ENCODE measurements around the gene APBA2.

The APBA2 gene

GRCh38 chr15:29106551-29107290, 220.9 kb downstream of the APBA2 start:
- Histone ChIP-seq H3K36me3 (ENCODE audit: control insufficient read depth in 1 of 2, insufficient read depth in 2 of 2, low read depth in 1 of 2, low read length in 2 of 2) (peaks cover 0 to 10% of the 10 kb centered on the region in 2 experiments), H3K23ac (ENCODE audit: low read length in 2 of 2) (no peak overlapping the region), H2AK5ac (ENCODE audit: low read length, severe bottlenecking) (no peak overlapping the region), H3K4me2 (ENCODE audit: low read length, poor library complexity, severe bottlenecking) (no peak overlapping the region), H3K4me3 (ENCODE audit: insufficient read depth in 1 of 2, low read depth in 1 of 2, low read length in 2 of 2) (no peak overlapping the region), H3K9me3 (ENCODE audit: control insufficient read depth, low read length) (no peaks in the 10 kb centered on the region), H2BK120ac (ENCODE audit: low read depth, low read length) (no peak overlapping the region), H4K8ac (ENCODE audit: low read length) (no peak overlapping the region), H3K9ac (ENCODE audit: low read length) (no peak overlapping the region), H2AFZ (ENCODE audit: low read depth, low read length) (no peak overlapping the region), H3K4me1 (ENCODE audit: control insufficient read depth, insufficient read depth, low read depth, low read length) (peaks cover 16% of the 10 kb centered on the region), H3K4ac (ENCODE audit: low read depth in 1 of 2, low read length in 2 of 2) (no peak overlapping the region), H3K14ac (ENCODE audit: low read length in 2 of 2) (no peak overlapping the region), H3K79me1 (replicated peaks; ENCODE audit: low read length, poor library complexity, severe bottlenecking) (no peaks in the 10 kb centered on the region), H2BK15ac (ENCODE audit: low read depth, poor library complexity, severe bottlenecking) (no peak overlapping the region), H3K27me3 (ENCODE audit: control insufficient read depth in 1 of 2, insufficient read depth in 1 of 2, low read length in 2 of 2) (peaks cover 0 to 9% of the 10 kb centered on the region in 2 experiments), H3K27ac (ENCODE audit: low read length, poor library complexity, severe bottlenecking) (no peak overlapping the region), H3K18ac (ENCODE audit: low read depth in 1 of 2, low read length in 2 of 2) (no peak overlapping the region), H2BK12ac (ENCODE audit: low read length in 2 of 2) (no peak overlapping the region), H4K91ac (ENCODE audit: low read length) (no peak overlapping the region), H2BK5ac (ENCODE audit: low read depth, low read length, poor library complexity, severe bottlenecking) (no peak overlapping the region)
- 96% methylated on average over 21 of the region's 21 CpGs for WGBS
- no peak for DNase-seq

GRCh38 chr15:29107291-29107890, 221.6 kb downstream of the APBA2 start:
- Histone ChIP-seq H4K8ac (ENCODE audit: low read length) (no peak overlapping the region), H2AK5ac (ENCODE audit: low read length, severe bottlenecking) (no peak overlapping the region), H2BK15ac (ENCODE audit: low read depth, poor library complexity, severe bottlenecking) (no peak overlapping the region), H2BK12ac (ENCODE audit: low read length in 2 of 2) (no peak overlapping the region), H3K79me1 (replicated peaks; ENCODE audit: low read length, poor library complexity, severe bottlenecking) (no peaks in the 10 kb centered on the region), H3K18ac (ENCODE audit: low read depth in 1 of 2, low read length in 2 of 2) (no peak overlapping the region), H3K4me1 (ENCODE audit: control insufficient read depth, insufficient read depth, low read depth, low read length) (peaks cover 16% of the 10 kb centered on the region), H4K91ac (ENCODE audit: low read length) (no peak overlapping the region), H3K27me3 (ENCODE audit: control insufficient read depth in 1 of 2, insufficient read depth in 1 of 2, low read length in 2 of 2) (peaks cover 0 to 9% of the 10 kb centered on the region in 2 experiments), H3K4ac (ENCODE audit: low read depth in 1 of 2, low read length in 2 of 2) (no peak overlapping the region), H3K23ac (ENCODE audit: low read length in 2 of 2) (no peak overlapping the region), H3K9me3 (ENCODE audit: control insufficient read depth, low read length) (no peaks in the 10 kb centered on the region), H3K4me3 (ENCODE audit: insufficient read depth in 1 of 2, low read depth in 1 of 2, low read length in 2 of 2) (no peak overlapping the region), H2BK120ac (ENCODE audit: low read depth, low read length) (no peak overlapping the region), H2AFZ (ENCODE audit: low read depth, low read length) (no peak overlapping the region), H3K36me3 (ENCODE audit: control insufficient read depth in 1 of 2, insufficient read depth in 2 of 2, low read depth in 1 of 2, low read length in 2 of 2) (peaks cover 0 to 10% of the 10 kb centered on the region in 2 experiments), H3K14ac (ENCODE audit: low read length in 2 of 2) (no peak overlapping the region), H3K9ac (ENCODE audit: low read length) (no peak overlapping the region), H3K27ac (ENCODE audit: low read length, poor library complexity, severe bottlenecking) (no peak overlapping the region), H3K4me2 (ENCODE audit: low read length, poor library complexity, severe bottlenecking) (no peak overlapping the region), H2BK5ac (ENCODE audit: low read depth, low read length, poor library complexity, severe bottlenecking) (no peak overlapping the region)
- DNase-seq = no peak
- WGBS = 87% methylated on average over 19 of the region's 19 CpGs

GRCh38 chr15:29107971-29108645, 222.3 kb downstream of the APBA2 start:
- H3K9me3 ChIP-seq (ENCODE audit: control insufficient read depth, low read length) = no peaks in the 10 kb centered on the region
- H3K27ac ChIP-seq (ENCODE audit: low read length, poor library complexity, severe bottlenecking) = no peak overlapping the region
- no peak overlapping the region for H3K14ac ChIP-seq (ENCODE audit: low read length in 2 of 2)
- no peak for DNase-seq
- H4K91ac ChIP-seq (ENCODE audit: low read length) = no peak overlapping the region
- H2AK5ac ChIP-seq (ENCODE audit: low read length, severe bottlenecking) = no peak overlapping the region
- no peak overlapping the region for H3K4me2 ChIP-seq (ENCODE audit: low read length, poor library complexity, severe bottlenecking)
- H2BK15ac ChIP-seq (ENCODE audit: low read depth, poor library complexity, severe bottlenecking) = no peak overlapping the region
- no peak overlapping the region for H3K4me3 ChIP-seq (ENCODE audit: insufficient read depth in 1 of 2, low read depth in 1 of 2, low read length in 2 of 2)
- no peak overlapping the region for H4K8ac ChIP-seq (ENCODE audit: low read length)
- no peak overlapping the region for H2BK5ac ChIP-seq (ENCODE audit: low read depth, low read length, poor library complexity, severe bottlenecking)
- no peak overlapping the region for H3K4ac ChIP-seq (ENCODE audit: low read depth in 1 of 2, low read length in 2 of 2)
- WGBS = 96% methylated on average over 15 of the region's 15 CpGs
- peaks cover 0 to 10% of the 10 kb centered on the region in 2 experiments for H3K36me3 ChIP-seq (ENCODE audit: control insufficient read depth in 1 of 2, insufficient read depth in 2 of 2, low read depth in 1 of 2, low read length in 2 of 2)
- H3K79me1 ChIP-seq (replicated peaks; ENCODE audit: low read length, poor library complexity, severe bottlenecking) = no peaks in the 10 kb centered on the region
- no peak overlapping the region for H2BK12ac ChIP-seq (ENCODE audit: low read length in 2 of 2)
- H3K4me1 ChIP-seq (ENCODE audit: control insufficient read depth, insufficient read depth, low read depth, low read length) = peaks cover 16% of the 10 kb centered on the region
- H2AFZ ChIP-seq (ENCODE audit: low read depth, low read length) = no peak overlapping the region
- H3K27me3 ChIP-seq (ENCODE audit: control insufficient read depth in 1 of 2, insufficient read depth in 1 of 2, low read length in 2 of 2) = peaks cover 0 to 14% of the 10 kb centered on the region in 2 experiments
- H3K9ac ChIP-seq (ENCODE audit: low read length) = no peak overlapping the region
- H3K23ac ChIP-seq (ENCODE audit: low read length in 2 of 2) = no peak overlapping the region
- H3K18ac ChIP-seq (ENCODE audit: low read depth in 1 of 2, low read length in 2 of 2) = no peak overlapping the region
- H2BK120ac ChIP-seq (ENCODE audit: low read depth, low read length) = no peak overlapping the region

- Histone ChIP-seq H3K27ac (ENCODE audit: low read length, poor library complexity, severe bottlenecking) (no peak overlapping the region), H3K23ac (ENCODE audit: low read length in 2 of 2) (no peak overlapping the region), H3K9ac (ENCODE audit: low read length) (no peak overlapping the region), H2BK15ac (ENCODE audit: low read depth, poor library complexity, severe bottlenecking) (no peak overlapping the region), H2AFZ (ENCODE audit: low read depth, low read length) (no peak overlapping the region), H2BK12ac (ENCODE audit: low read length in 2 of 2) (no peak overlapping the region), H3K4me3 (ENCODE audit: insufficient read depth in 1 of 2, low read depth in 1 of 2, low read length in 2 of 2) (no peak overlapping the region), H3K4ac (ENCODE audit: low read depth in 1 of 2, low read length in 2 of 2) (no peak overlapping the region), H3K79me1 (replicated peaks; ENCODE audit: low read length, poor library complexity, severe bottlenecking) (no peaks in the 10 kb centered on the region), H3K18ac (ENCODE audit: low read depth in 1 of 2, low read length in 2 of 2) (no peak overlapping the region), H3K9me3 (ENCODE audit: control insufficient read depth, low read length) (no peaks in the 10 kb centered on the region), H3K27me3 (ENCODE audit: control insufficient read depth in 1 of 2, insufficient read depth in 1 of 2, low read length in 2 of 2) (peaks cover 4 to 31% of the 10 kb centered on the region in 2 experiments), H3K36me3 (ENCODE audit: control insufficient read depth in 1 of 2, insufficient read depth in 2 of 2, low read depth in 1 of 2, low read length in 2 of 2) (peaks cover 0 to 10% of the 10 kb centered on the region in 2 experiments), H3K4me1 (ENCODE audit: control insufficient read depth, insufficient read depth, low read depth, low read length) (peaks cover 14% of the 10 kb centered on the region), H2BK120ac (ENCODE audit: low read depth, low read length) (no peak overlapping the region), H3K4me2 (ENCODE audit: low read length, poor library complexity, severe bottlenecking) (no peak overlapping the region), H4K91ac (ENCODE audit: low read length) (no peak overlapping the region), H4K8ac (ENCODE audit: low read length) (no peak overlapping the region), H3K14ac (ENCODE audit: low read length in 2 of 2) (peak overlapping the region in 1 of 2 experiments; percentile 30), H2AK5ac (ENCODE audit: low read length, severe bottlenecking) (no peak overlapping the region), H2BK5ac (ENCODE audit: low read depth, low read length, poor library complexity, severe bottlenecking) (no peak overlapping the region)
- DNase-seq = no peak
- WGBS = 97% methylated on average over 10 of the region's 10 CpGs
Measured at GRCh38 chr15:29109762-29110161, 224.0 kb downstream of the APBA2 start.
